Ectodermal cell (in vitro differentiated cells): ENCODE results near the gene RNF141.

Experiments
- H3K27ac ChIP-seq: 2 replicates; pipeline ENCODE4 v1.7.0; 2013; ENCODE audit warnings: mild to moderate bottlenecking, low read depth, low read length; ENCODE audit not compliant: insufficient read depth, poor library complexity, severe bottlenecking
- H3K27me3 ChIP-seq: 2 replicates; pipeline ENCODE4 v1.7.0; 2013; ENCODE audit warnings: mild to moderate bottlenecking, low read length; ENCODE audit not compliant: insufficient read depth, control insufficient read depth, poor library complexity, severe bottlenecking
- H3K36me3 ChIP-seq: one replicate; pipeline ENCODE4 v1.7.0; 2013; ENCODE audit warnings: low read length; ENCODE audit not compliant: control insufficient read depth, insufficient read depth
- H3K4me1 ChIP-seq: one replicate; pipeline ENCODE4 v1.7.0; 2013; ENCODE audit warnings: low read length; ENCODE audit not compliant: control insufficient read depth, insufficient read depth
- H3K4me3 ChIP-seq: 2 replicates; pipeline ENCODE4 v1.7.0; 2013; ENCODE audit warnings: low read depth, low read length, control low read depth; ENCODE audit not compliant: insufficient read depth
- H3K9me3 ChIP-seq: 2 replicates; pipeline ENCODE4 v1.7.0; 2013; ENCODE audit warnings: mild to moderate bottlenecking, low read length, moderate library complexity; ENCODE audit not compliant: control insufficient read depth
- WGBS, 2 experiments: methylation state at CpG; one replicate each; pipeline ENCODE4 v1.1.7; 2013; ENCODE audit warnings: missing lambda C conversion rate in 2 of 2; 5-methylcytosine and 5-hydroxymethylcytosine counted together

Gene RNF141

GRCh38 chr11:10561947-10562346 lies 21.0 kb upstream of the RNF141 start:
- Histone ChIP-seq H3K27ac (no peak overlapping the region), H3K4me1 (no peaks in the 10 kb centered on the region), H3K36me3 (no peaks in the 10 kb centered on the region), H3K4me3 (no peak overlapping the region), H3K27me3 (no peaks in the 10 kb centered on the region), H3K9me3 (no peaks in the 10 kb centered on the region)
- 94 to 98% methylated on average over 1 of the region's 1 CpG for WGBS, 2 experiments

GRCh38 chr11:10561043-10561818 lies 20.2 kb upstream of the RNF141 start:
- Histone ChIP-seq H3K4me1 (no peaks in the 10 kb centered on the region), H3K27me3 (no peaks in the 10 kb centered on the region), H3K36me3 (no peaks in the 10 kb centered on the region), H3K9me3 (no peaks in the 10 kb centered on the region), H3K4me3 (no peak overlapping the region), H3K27ac (no peak overlapping the region)
- WGBS, 2 experiments: 78 to 88% methylated on average over 2 of the region's 3 CpGs

GRCh38 chr11:10558288-10558687 lies 17.3 kb upstream of the RNF141 start:
- Histone ChIP-seq H3K4me1 (no peaks in the 10 kb centered on the region), H3K36me3 (no peaks in the 10 kb centered on the region), H3K4me3 (no peak overlapping the region), H3K9me3 (no peaks in the 10 kb centered on the region), H3K27ac (no peak overlapping the region), H3K27me3 (no peaks in the 10 kb centered on the region)
- WGBS, 2 experiments: 88 to 90% methylated on average over 3 of the region's 3 CpGs

GRCh38 chr11:10556590-10556989 lies 15.6 kb upstream of the RNF141 start:
- H3K4me3 ChIP-seq: no peak overlapping the region
- H3K4me1 ChIP-seq: no peaks in the 10 kb centered on the region
- no peaks in the 10 kb centered on the region for H3K9me3 ChIP-seq
- no peak overlapping the region for H3K27ac ChIP-seq
- no peaks in the 10 kb centered on the region for H3K27me3 ChIP-seq
- no peaks in the 10 kb centered on the region for H3K36me3 ChIP-seq
- 90% methylated on average over 1 of the region's 1 CpG; no CpG with 5 or more reads in 1 of the 2 experiments for WGBS, 2 experiments

GRCh38 chr11:10551845-10552352 lies 10.9 kb upstream of the RNF141 start:
- H3K27ac ChIP-seq: no peak overlapping the region

GRCh38 chr11:10551290-10551592 lies 10.3 kb upstream of the RNF141 start:
- no peaks in the 10 kb centered on the region for H3K27me3 ChIP-seq
- no peak overlapping the region for H3K4me3 ChIP-seq
- H3K27ac ChIP-seq: no peak overlapping the region
- no peaks in the 10 kb centered on the region for H3K4me1 ChIP-seq
- WGBS, 2 experiments: 86% methylated on average over 4 of the region's 4 CpGs
- H3K9me3 ChIP-seq: no peaks in the 10 kb centered on the region
- no peaks in the 10 kb centered on the region for H3K36me3 ChIP-seq

More at GRCh38 chr11:10551845-10552352, 10.9 kb upstream of the RNF141 start:
- no peaks in the 10 kb centered on the region for H3K27me3 ChIP-seq
- H3K4me1 ChIP-seq: no peaks in the 10 kb centered on the region
- WGBS, 2 experiments: 94 to 97% methylated on average over 3 of the region's 3 CpGs
- H3K9me3 ChIP-seq: no peaks in the 10 kb centered on the region
- H3K36me3 ChIP-seq: no peaks in the 10 kb centered on the region
- H3K4me3 ChIP-seq: no peak overlapping the region

GRCh38 chr11:10550503-10551289 lies 9.7 kb upstream of the RNF141 start:
- no peaks in the 10 kb centered on the region for H3K36me3 ChIP-seq
- H3K27me3 ChIP-seq: no peaks in the 10 kb centered on the region
- H3K4me1 ChIP-seq: no peaks in the 10 kb centered on the region
- 88 to 98% methylated on average over 3 of the region's 3 CpGs for WGBS, 2 experiments
- H3K27ac ChIP-seq: no peak overlapping the region
- H3K9me3 ChIP-seq: no peaks in the 10 kb centered on the region
- H3K4me3 ChIP-seq: no peak overlapping the region

- Histone ChIP-seq H3K9me3 (no peaks in the 10 kb centered on the region), H3K27me3 (peaks cover 7% of the 10 kb centered on the region), H3K4me3 (no peak overlapping the region), H3K4me1 (peaks cover 5% of the 10 kb centered on the region), H3K27ac (no peak overlapping the region), H3K36me3 (no peaks in the 10 kb centered on the region)
- 91 to 94% methylated on average over 6 of the region's 7 CpGs for WGBS, 2 experiments
These were observed 3.8 kb upstream of the RNF141 start for GRCh38 chr11:10544491-10545465.

GRCh38 chr11:10543782-10544181 lies 2.8 kb upstream of the RNF141 start:
- Histone ChIP-seq H3K27ac (no peak overlapping the region), H3K4me1 (peaks cover 6% of the 10 kb centered on the region), H3K27me3 (peaks cover 10% of the 10 kb centered on the region), H3K4me3 (no peak overlapping the region), H3K36me3 (no peaks in the 10 kb centered on the region), H3K9me3 (no peaks in the 10 kb centered on the region)
- 94 to 97% methylated on average over 14 of the region's 14 CpGs for WGBS, 2 experiments
